HepG2 (cell line): ENCODE data around the gene ACSM5. TPM values are rescaled to one million over a fixed set of nuclear protein-coding genes. Genes with fewer than 3 reads are reported as not detected.
A peak's percentile ranks its signal among the peaks of the same experiment; 100 is the strongest.

ENCODE experiments used
- AKAP8 ChIP-seq: sonication (generic); formaldehyde crosslinking; IDR thresholded peaks from 2 replicates; pipeline ENCODE4 v1.5.1; 2020; ENCODE audit warnings: mild to moderate bottlenecking, missing genetic modification reagents
- CAMTA2 ChIP-seq: sonication (generic); formaldehyde crosslinking; IDR thresholded peaks from 2 replicates; pipeline ENCODE4 v1.4.0; 2020; ENCODE audit warnings: mild to moderate bottlenecking, missing genetic modification reagents, borderline replicate concordance
- HOXA7 ChIP-seq: sonication (generic); formaldehyde crosslinking; IDR thresholded peaks from 2 replicates; pipeline ENCODE4 v1.8.1; 2022; ENCODE audit warnings: mild to moderate bottlenecking, missing genetic modification reagents, moderate library complexity
- HOXA9 ChIP-seq: sonication (generic); formaldehyde crosslinking; IDR thresholded peaks from 2 replicates; pipeline ENCODE4 v1.8.1; 2022; ENCODE audit warnings: missing genetic modification reagents, mild to moderate bottlenecking, moderate library complexity, borderline replicate concordance
- MAF1 ChIP-seq: sonication (generic); formaldehyde crosslinking; IDR thresholded peaks from 2 replicates; pipeline ENCODE4 v1.5.0; 2020; ENCODE audit warnings: missing genetic modification reagents, borderline replicate concordance
- TARDBP ChIP-seq: sonication (generic); formaldehyde crosslinking; IDR thresholded peaks from 2 replicates; pipeline ENCODE4 v1.8.0; 2022; ENCODE audit warnings: mild to moderate bottlenecking, missing genetic modification reagents
- ZC3H13 ChIP-seq: sonication (generic); formaldehyde crosslinking; IDR thresholded peaks from 2 replicates; pipeline ENCODE4 v1.8.1; 2023; ENCODE audit warnings: mild to moderate bottlenecking, missing genetic modification reagents, moderate library complexity
- ZFP90 ChIP-seq: sonication (generic); formaldehyde crosslinking; IDR thresholded peaks from 2 replicates; pipeline ENCODE4 v1.8.0; 2022; ENCODE audit warnings: missing genetic modification reagents, mild to moderate bottlenecking, inconsistent platforms, borderline replicate concordance
- ZNF224 ChIP-seq: sonication (generic); formaldehyde crosslinking; IDR thresholded peaks from 2 replicates; pipeline ENCODE4 v1.5.0; 2020; ENCODE audit warnings: mild to moderate bottlenecking, missing genetic modification reagents
- ZNF337 ChIP-seq: sonication (generic); formaldehyde crosslinking; IDR thresholded peaks from 2 replicates; pipeline ENCODE4 v1.5.1; 2020; ENCODE audit warnings: missing genetic modification reagents, low read depth, mild to moderate bottlenecking, borderline replicate concordance
- ZNF33A ChIP-seq: sonication (generic); formaldehyde crosslinking; IDR thresholded peaks from 2 replicates; pipeline ENCODE4 v1.5.1; 2020; ENCODE audit warnings: missing genetic modification reagents, mild to moderate bottlenecking, moderate library complexity, borderline replicate concordance
- ZNF34 ChIP-seq: sonication (generic); formaldehyde crosslinking; IDR thresholded peaks from 2 replicates; pipeline ENCODE4 v1.4.0; 2020; ENCODE audit warnings: mild to moderate bottlenecking, missing genetic modification reagents, borderline replicate concordance
- ZNF350 ChIP-seq: sonication (generic); formaldehyde crosslinking; IDR thresholded peaks from 2 replicates; pipeline ENCODE4 v1.4.0; 2020; ENCODE audit warnings: mild to moderate bottlenecking, low read depth, missing genetic modification reagents, borderline replicate concordance
- ZNF501 ChIP-seq: sonication (generic); formaldehyde crosslinking; IDR thresholded peaks from 2 replicates; pipeline ENCODE4 v1.5.1; 2020; ENCODE audit warnings: mild to moderate bottlenecking, moderate library complexity, missing genetic modification reagents
- ZNF550 ChIP-seq: sonication (generic); formaldehyde crosslinking; IDR thresholded peaks from 2 replicates; pipeline ENCODE4 v1.4.0; 2020; ENCODE audit warnings: mild to moderate bottlenecking, missing genetic modification reagents, borderline replicate concordance
- ZNF629 ChIP-seq: sonication (generic); formaldehyde crosslinking; conservative IDR thresholded peaks from 2 replicates; pipeline ENCODE4 v1.5.0; 2020; ENCODE audit warnings: missing genetic modification reagents
- ZSCAN9 ChIP-seq: IDR thresholded peaks from 2 replicates; pipeline ENCODE4 v1.6.1; 2016; ENCODE audit warnings: borderline replicate concordance
- ZZZ3 ChIP-seq: sonication (generic); formaldehyde crosslinking; IDR thresholded peaks from 2 replicates; pipeline ENCODE4 v1.4.0; 2020; ENCODE audit warnings: missing genetic modification reagents, mild to moderate bottlenecking, borderline replicate concordance
- polyA plus RNA-seq, 8 experiments: library from polyadenylated mRNA; depleted of rRNA in 3 of 8; stranded (reverse) in 7 of 8; unstranded in 1 of 8; fragments of >200 nt; fragmentation: Illumina TruSeq in 4 of 8; extraction: Trizol in 4 of 8; gene quantifications; 2 replicates each; pipeline versions ENCODE4 v1.2.1 to v1.2.3, GENCODE V29; 2011 to 2016; ENCODE audit warnings: low read depth in 4 of 8, missing spikeins in 1 of 8, mixed read lengths in 1 of 8; ENCODE audit not compliant: insufficient read depth in 1 of 8
- total RNA-seq, 5 experiments: library from RNA; depleted of rRNA; stranded (reverse); fragments of >200 nt; fragmentation: Illumina TruSeq; extraction: Trizol; gene quantifications; 2 replicates each; pipeline ENCODE4 v1.2.3, GENCODE V29; 2016; ENCODE audit warnings: low read depth in 1 of 5
- TF ChIP-seq, protein P1 (sequence below): sonication (generic); formaldehyde crosslinking; IDR thresholded peaks from 2 replicates; pipeline ENCODE4 v1.4.0; 2020; ENCODE audit warnings: missing genetic modification reagents, borderline replicate concordance
- TF ChIP-seq, protein P2 (sequence below): sonication (generic); formaldehyde crosslinking; IDR thresholded peaks from 2 replicates; pipeline ENCODE4 v1.8.1; 2023; ENCODE audit warnings: missing genetic modification reagents, inconsistent platforms, borderline replicate concordance
- TF ChIP-seq, protein P3 (sequence below): sonication (generic); formaldehyde crosslinking; IDR thresholded peaks from 2 replicates; pipeline ENCODE4 v1.8.1; 2023; ENCODE audit warnings: mild to moderate bottlenecking, missing genetic modification reagents

ACSM5 gene
- total and polyA plus RNA-seq, 2 of the 13 experiments (the other 11 are each of a cell fraction or from before 2014, with no cell fraction given) = 9.1 to 15.0 TPM

DNA sequence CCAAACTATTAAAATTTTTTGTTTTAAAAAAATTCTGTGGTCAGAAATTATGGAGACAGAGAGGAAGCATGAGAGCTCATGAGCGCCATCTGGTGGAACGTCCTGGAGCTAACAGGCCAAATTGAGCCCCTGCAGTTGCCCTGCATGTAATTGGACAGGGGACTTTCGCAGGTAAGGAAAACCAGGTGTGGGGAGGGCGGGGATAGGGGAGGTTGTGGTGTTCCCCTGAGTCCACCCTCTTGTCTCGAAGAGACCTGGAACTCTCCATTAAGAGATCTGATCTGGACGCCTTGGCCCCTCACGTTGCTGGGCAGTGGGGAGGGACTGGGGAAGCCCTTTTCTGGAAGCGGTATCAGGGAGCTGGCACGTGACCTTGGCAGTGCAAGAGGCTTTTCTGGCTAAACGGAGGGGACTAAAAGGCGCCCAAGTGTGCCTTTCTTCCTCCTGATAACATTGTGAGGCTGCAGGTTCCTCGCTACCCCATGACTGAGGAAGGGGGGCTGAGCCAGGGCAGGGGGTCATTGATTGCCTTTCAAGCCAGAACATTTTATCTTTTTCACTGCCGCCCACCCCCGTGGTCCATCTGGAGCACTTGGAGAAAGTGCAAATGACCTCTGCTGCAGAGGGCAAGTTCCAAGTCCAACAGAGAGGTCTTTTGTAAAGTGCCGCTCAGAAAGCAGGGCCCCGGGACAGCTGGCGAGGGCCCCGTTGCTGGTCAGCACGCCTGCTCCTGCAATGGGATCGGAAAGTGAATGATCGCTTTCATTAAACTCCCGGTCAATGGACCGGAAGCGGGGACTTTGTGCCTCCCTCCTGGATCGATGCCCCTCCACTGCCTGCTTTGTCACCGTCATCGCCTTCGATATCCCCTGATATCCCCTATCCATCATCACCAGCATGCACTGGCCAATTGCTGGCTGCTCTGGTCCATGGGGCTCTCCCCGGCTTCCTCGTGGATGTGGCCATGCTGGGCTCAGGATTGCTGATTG is 23.2 kb upstream of the ACSM5 start (continued):
- TF ChIP-seq, protein P1, sequence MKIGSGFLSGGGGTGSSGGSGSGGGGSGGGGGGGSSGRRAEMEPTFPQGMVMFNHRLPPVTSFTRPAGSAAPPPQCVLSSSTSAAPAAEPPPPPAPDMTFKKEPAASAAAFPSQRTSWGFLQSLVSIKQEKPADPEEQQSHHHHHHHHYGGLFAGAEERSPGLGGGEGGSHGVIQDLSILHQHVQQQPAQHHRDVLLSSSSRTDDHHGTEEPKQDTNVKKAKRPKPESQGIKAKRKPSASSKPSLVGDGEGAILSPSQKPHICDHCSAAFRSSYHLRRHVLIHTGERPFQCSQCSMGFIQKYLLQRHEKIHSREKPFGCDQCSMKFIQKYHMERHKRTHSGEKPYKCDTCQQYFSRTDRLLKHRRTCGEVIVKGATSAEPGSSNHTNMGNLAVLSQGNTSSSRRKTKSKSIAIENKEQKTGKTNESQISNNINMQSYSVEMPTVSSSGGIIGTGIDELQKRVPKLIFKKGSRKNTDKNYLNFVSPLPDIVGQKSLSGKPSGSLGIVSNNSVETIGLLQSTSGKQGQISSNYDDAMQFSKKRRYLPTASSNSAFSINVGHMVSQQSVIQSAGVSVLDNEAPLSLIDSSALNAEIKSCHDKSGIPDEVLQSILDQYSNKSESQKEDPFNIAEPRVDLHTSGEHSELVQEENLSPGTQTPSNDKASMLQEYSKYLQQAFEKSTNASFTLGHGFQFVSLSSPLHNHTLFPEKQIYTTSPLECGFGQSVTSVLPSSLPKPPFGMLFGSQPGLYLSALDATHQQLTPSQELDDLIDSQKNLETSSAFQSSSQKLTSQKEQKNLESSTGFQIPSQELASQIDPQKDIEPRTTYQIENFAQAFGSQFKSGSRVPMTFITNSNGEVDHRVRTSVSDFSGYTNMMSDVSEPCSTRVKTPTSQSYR (CRISPR knock-in tag) = no peak
- TF ChIP-seq, protein P2, sequence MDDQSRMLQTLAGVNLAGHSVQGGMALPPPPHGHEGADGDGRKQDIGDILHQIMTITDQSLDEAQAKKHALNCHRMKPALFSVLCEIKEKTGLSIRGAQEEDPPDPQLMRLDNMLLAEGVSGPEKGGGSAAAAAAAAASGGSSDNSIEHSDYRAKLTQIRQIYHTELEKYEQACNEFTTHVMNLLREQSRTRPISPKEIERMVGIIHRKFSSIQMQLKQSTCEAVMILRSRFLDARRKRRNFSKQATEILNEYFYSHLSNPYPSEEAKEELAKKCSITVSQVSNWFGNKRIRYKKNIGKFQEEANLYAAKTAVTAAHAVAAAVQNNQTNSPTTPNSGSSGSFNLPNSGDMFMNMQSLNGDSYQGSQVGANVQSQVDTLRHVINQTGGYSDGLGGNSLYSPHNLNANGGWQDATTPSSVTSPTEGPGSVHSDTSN = no peak
- TF ChIP-seq ZFP90 (CRISPR knock-in tag) (peak; percentile 18; the same call in 1 of the 2 replicates), ZNF224 (peak; percentile 88; the same call in 1 of the 2 replicates), ZNF34 (CRISPR knock-in tag) (no peak), ZNF350 (0 out of 2 replicates have a peak, but pooled peaks have one; percentile 83), HOXA9 (CRISPR knock-in tag) (no peak; the same call in 1 of the 2 replicates), ZNF629 (CRISPR knock-in tag) (0 out of 2 replicates have a peak, but pooled peaks have one; percentile 13), ZC3H13 (CRISPR knock-in tag) (no peak), ZNF33A (CRISPR knock-in tag) (peak; percentile 79; the same call in 1 of the 2 replicates), ZNF337 (CRISPR knock-in tag) (peak; percentile 73; the same call in 1 of the 2 replicates), MAF1 (CRISPR knock-in tag) (peak; percentile 69; the same call in 1 of the 2 replicates), HOXA7 (CRISPR knock-in tag) (no peak), ZNF550 (CRISPR knock-in tag) (peak; percentile 85; the same call in 1 of the 2 replicates), ZSCAN9 (CRISPR knock-in tag) (no peak), TARDBP (CRISPR knock-in tag) (0 out of 2 replicates have a peak, but pooled peaks have one; percentile 14), AKAP8 (CRISPR knock-in tag) (peak; percentile 47; the same call in 1 of the 2 replicates), ZZZ3 (no peak), CAMTA2 (peak; percentile 69; the same call in 1 of the 2 replicates), ZNF501 (peak; percentile 51; the same call in 1 of the 2 replicates)
- TF ChIP-seq, protein P3, sequence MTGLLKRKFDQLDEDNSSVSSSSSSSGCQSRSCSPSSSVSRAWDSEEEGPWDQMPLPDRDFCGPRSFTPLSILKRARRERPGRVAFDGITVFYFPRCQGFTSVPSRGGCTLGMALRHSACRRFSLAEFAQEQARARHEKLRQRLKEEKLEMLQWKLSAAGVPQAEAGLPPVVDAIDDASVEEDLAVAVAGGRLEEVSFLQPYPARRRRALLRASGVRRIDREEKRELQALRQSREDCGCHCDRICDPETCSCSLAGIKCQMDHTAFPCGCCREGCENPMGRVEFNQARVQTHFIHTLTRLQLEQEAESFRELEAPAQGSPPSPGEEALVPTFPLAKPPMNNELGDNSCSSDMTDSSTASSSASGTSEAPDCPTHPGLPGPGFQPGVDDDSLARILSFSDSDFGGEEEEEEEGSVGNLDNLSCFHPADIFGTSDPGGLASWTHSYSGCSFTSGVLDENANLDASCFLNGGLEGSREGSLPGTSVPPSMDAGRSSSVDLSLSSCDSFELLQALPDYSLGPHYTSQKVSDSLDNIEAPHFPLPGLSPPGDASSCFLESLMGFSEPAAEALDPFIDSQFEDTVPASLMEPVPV (CRISPR knock-in tag) = no peak; the same call in 1 of the 2 replicates
